IPS-NIHi7 (cell line): ENCODE data around the gene EFNB2.
A peak's percentile ranks its signal among the peaks of the same experiment; 100 is the strongest.

Experiments
- DNase-seq: peaks from one replicate; pipeline ENCODE4 v3.0.0; 2012; ENCODE audit warnings: mixed read lengths; ENCODE audit errors: extremely low spot score

The EFNB2 gene

GRCh38 chr13:106450991-106451390, 84.5 kb downstream of the EFNB2 start:
- DNase-seq: no peak

- DNase-seq: no peak
Observed at GRCh38 chr13:106449096-106449495, 86.4 kb downstream of the EFNB2 start.

DNA sequence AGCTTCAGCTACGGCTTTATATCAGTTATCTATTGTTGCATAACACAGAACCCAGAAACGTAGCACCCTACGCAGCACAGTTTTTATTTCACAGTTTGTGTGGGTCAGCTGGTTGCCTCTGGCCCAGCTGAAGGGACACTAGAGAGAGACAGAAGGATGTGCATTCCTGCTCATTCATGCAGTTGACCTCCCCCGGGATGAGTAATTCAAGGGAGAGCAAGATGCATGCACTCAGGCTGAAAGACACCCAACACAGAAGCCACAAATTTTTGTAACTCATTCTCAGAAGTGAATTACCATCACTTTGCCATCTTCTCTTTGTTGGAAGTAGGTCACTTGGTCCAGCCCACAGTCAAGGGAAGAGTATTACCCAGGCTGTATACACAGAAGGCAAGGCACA, 89.5 kb downstream of the EFNB2 start:
- DNase-seq: no peak

DNA sequence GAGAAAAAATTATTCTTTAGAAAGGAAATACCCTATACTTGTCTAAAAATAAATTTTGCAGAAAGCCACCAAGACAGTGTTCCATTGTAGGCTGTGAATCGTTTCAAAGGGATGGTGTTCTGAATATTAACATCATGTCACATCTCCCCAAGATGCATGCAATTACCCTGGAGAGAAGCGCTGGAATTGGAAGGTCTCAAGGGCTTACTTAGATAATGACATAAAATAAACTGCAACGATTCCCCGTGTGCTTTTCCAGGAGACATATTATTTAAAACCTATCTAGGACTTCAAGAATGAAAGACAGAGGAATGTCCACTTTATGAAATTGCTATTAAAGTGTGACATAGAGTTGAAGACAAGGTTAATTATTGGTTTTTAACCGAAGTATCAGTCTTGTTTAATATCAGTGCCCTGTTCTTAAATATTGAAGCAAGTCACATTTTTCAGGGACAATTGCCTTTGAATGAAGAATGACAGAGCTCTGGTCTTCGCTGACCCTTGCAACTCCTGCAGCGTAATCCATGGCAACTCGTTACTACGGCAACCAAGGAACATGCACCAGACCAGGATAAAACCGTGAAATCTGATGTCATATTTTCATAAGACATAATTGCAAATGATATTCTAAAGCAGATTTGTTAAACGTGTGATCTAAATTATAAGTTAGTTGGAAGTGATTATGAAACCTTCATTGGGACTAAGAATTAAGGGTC, 91.7 kb downstream of the EFNB2 start:
- no peak for DNase-seq

DNA sequence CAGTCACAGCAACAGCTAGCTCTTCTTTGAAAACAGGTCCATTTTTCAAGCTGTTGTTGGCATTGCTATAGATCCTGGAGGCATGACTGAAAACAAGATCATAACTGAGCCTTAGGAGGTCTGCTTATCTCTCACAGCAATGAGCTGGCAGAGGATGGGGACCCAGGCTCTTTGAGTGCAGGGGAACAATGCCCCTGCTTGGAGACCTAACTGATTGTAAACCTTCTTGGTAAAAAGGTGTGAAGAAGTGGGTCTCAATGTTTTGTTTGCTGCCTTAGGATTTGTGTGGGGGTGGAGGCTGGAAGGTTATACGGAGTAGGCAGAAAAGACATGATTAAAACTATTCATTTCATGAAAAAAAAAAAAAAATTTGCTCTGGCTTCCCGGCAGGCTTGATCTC, 94.6 kb downstream of the EFNB2 start:
- DNase-seq: peak; percentile 34
